Kidney (tissue), 14 donors: Measurements from ENCODE around the gene ZWILCH. TPM values are rescaled to one million over a fixed set of nuclear protein-coding genes. Genes with fewer than 3 reads are reported as not detected.

Experiments
- DNase-seq, 5 donors: peaks; one replicate each; pipeline ENCODE4 v3.0.0-alpha.2; 2013 to 2020
- FAIRE-seq: peaks from 2 replicates; lab custom pipeline; 2012; peaks lifted over from hg19 to GRCh38; lab: Jason Lieb, UNC
- H3K27ac ChIP-seq, 2 donors: one replicate each; pipeline ENCODE4 v1.7.0; 2013; ENCODE audit warnings: low read depth in 2 of 2, low read length in 2 of 2, inconsistent platforms in 1 of 2
- H3K27me3 ChIP-seq: one replicate; pipeline ENCODE4 v1.7.1; 2013; ENCODE audit warnings: low read length, inconsistent platforms; ENCODE audit not compliant: control insufficient read depth, insufficient read depth
- H3K36me3 ChIP-seq, 3 donors: one replicate each; pipeline versions ENCODE4 v1.7.0 to v1.7.1; 2013; ENCODE audit warnings: low read length in 3 of 3, control low read depth in 1 of 3, inconsistent platforms in 1 of 3; ENCODE audit not compliant: insufficient read depth in 3 of 3, control insufficient read depth in 2 of 3
- H3K4me1 ChIP-seq, 3 donors: one replicate each; pipeline versions ENCODE4 v1.7.0 to v1.7.1; 2013; ENCODE audit warnings: low read length in 3 of 3, inconsistent platforms in 1 of 3, low read depth in 1 of 3; ENCODE audit not compliant: control insufficient read depth in 2 of 3, insufficient read depth in 2 of 3
- H3K4me3 ChIP-seq, 3 donors: one replicate each; pipeline versions ENCODE4 v1.7.0 to v1.8.1; 2013; ENCODE audit warnings: low read length in 3 of 3, control low read depth in 1 of 3, inconsistent platforms in 1 of 3
- H3K9ac ChIP-seq, 3 donors: one replicate each; pipeline versions ENCODE4 v1.7.0 to v1.7.1; 2013; ENCODE audit warnings: low read length in 3 of 3, control low read depth in 1 of 3, inconsistent platforms in 1 of 3
- H3K9me3 ChIP-seq, 3 donors: one replicate each; pipeline versions ENCODE4 v1.7.0 to v1.7.1; 2013; ENCODE audit warnings: low read length in 3 of 3, control low read depth in 1 of 3, inconsistent platforms in 1 of 3; ENCODE audit not compliant: control insufficient read depth in 2 of 3, insufficient read depth in 1 of 3
- CTCF ChIP-seq: IDR thresholded peaks from 3 replicates; pipeline ENCODE4 v1.5.1; 2012; ENCODE audit warnings: mild to moderate bottlenecking, moderate library complexity, borderline replicate concordance; ENCODE audit not compliant: insufficient read depth; ENCODE audit errors: extremely low read depth
- intact Hi-C: fragments of 100-400 bp; cut with DNase I; formaldehyde crosslinking; loops from one replicate; pipeline ENCODE4 v1.11.1; 2022
- polyA plus RNA-seq: library from polyadenylated mRNA; stranded (reverse); fragments of 350-450 nt; fragmentation: Illumina TruSeq; extraction: RNeasy Lipid Tissue Mini Kit (QIAGEN cat#74804); gene quantifications from one replicate; pipeline ENCODE4 v1.2.3, GENCODE V29; 2014; ENCODE audit warnings: low read depth, low replicate concordance; ENCODE audit not compliant: insufficient read depth
- total RNA-seq: library from RNA; stranded (reverse); fragmentation: NEBNext Ultra II Directional; extraction: Animal tissue kit (Norgen Biotek cat#: 25700); gene quantifications from one replicate; pipeline ENCODE4 v1.2.1, GENCODE V29; 2021
- donor health status: control.
- donor health status: control.
- donor health status: control.
- donor health status: control.
- donor health status: control.
- donor health status: DM: yes; HTN: yes; CAD: no.
- donor health status: Normal renal cell carcinoma (clear cell type).

The ZWILCH gene
- total and polyA plus RNA-seq, 2 donors from 2014 or later, result 3.0 to 9.0 TPM

GRCh38 chr15:66515901-66516322, 10.8 kb downstream of the ZWILCH start:
- no peak overlapping the region for H3K27ac ChIP-seq
- peaks cover 0 to 2% (median 0%) of the 10 kb centered on the region in 3 donors for H3K36me3 ChIP-seq
- no peak overlapping the region for H3K4me3 ChIP-seq
- H3K27me3 ChIP-seq, result no peaks in the 10 kb centered on the region
- H3K9me3 ChIP-seq, result no peaks in the 10 kb centered on the region
- intact Hi-C loops, result no loop called here
- no peak overlapping the region for H3K9ac ChIP-seq
- no peaks in the 10 kb centered on the region for H3K4me1 ChIP-seq
- TF ChIP-seq CTCF, result no peak
- DNase-seq, result no peak
- FAIRE-seq, result no peak

- H3K27me3 ChIP-seq, result no peaks in the 10 kb centered on the region
- H3K9me3 ChIP-seq, result no peaks in the 10 kb centered on the region
- DNase-seq (no peak), FAIRE-seq (no peak)
- intact Hi-C loops, result no loop called here
- no peak overlapping the region for H3K27ac ChIP-seq
- no peak overlapping the region for H3K9ac ChIP-seq
- H3K4me3 ChIP-seq, result no peak overlapping the region
- H3K4me1 ChIP-seq, result no peaks in the 10 kb centered on the region
- H3K36me3 ChIP-seq, result peaks cover 0 to 4% (median 2%) of the 10 kb centered on the region in 3 donors
- TF ChIP-seq CTCF, result no peak
Observed at GRCh38 chr15:66523926-66524325, 18.8 kb downstream of the ZWILCH start.

GRCh38 chr15:66524838-66525237, 19.7 kb downstream of the ZWILCH start:
- no peak overlapping the region for H3K4me3 ChIP-seq
- no peak overlapping the region for H3K27ac ChIP-seq
- H3K27me3 ChIP-seq, result no peaks in the 10 kb centered on the region
- H3K4me1 ChIP-seq, result no peaks in the 10 kb centered on the region
- H3K9me3 ChIP-seq, result no peaks in the 10 kb centered on the region
- H3K36me3 ChIP-seq, result peaks cover 0 to 4% (median 2%) of the 10 kb centered on the region in 3 donors
- H3K9ac ChIP-seq, result no peak overlapping the region
- TF ChIP-seq CTCF, result no peak
- intact Hi-C loops, result no loop called here
- DNase-seq (no peak), FAIRE-seq (no peak)

- no peaks in the 10 kb centered on the region for H3K4me1 ChIP-seq
- intact Hi-C loops, result no loop called here
- no peak overlapping the region for H3K9ac ChIP-seq
- no peak for TF ChIP-seq CTCF
- peaks cover 0 to 2% (median 0%) of the 10 kb centered on the region in 3 donors for H3K36me3 ChIP-seq
- no peak for FAIRE-seq
- no peak overlapping the region for H3K4me3 ChIP-seq
- no peak for DNase-seq
- no peak overlapping the region for H3K27ac ChIP-seq
- no peaks in the 10 kb centered on the region for H3K27me3 ChIP-seq
- no peaks in the 10 kb centered on the region for H3K9me3 ChIP-seq
Observed at GRCh38 chr15:66535056-66535455, 29.9 kb downstream of the ZWILCH start.
